Fibroblast of pulmonary artery (primary cell): ENCODE data around the gene MAST4.

Experiments
- DNase-seq: peaks from one replicate; pipeline ENCODE4 v3.0.0-alpha.2; 2010; ENCODE audit warnings: low read depth
- H3K4me3 ChIP-seq: replicated peaks from 2 replicates; pipeline ENCODE4 v1.5.1; 2011; ENCODE audit warnings: low read depth, mild to moderate bottlenecking, control low read depth, low read length, moderate library complexity
- CTCF ChIP-seq: IDR thresholded peaks from 2 replicates; pipeline ENCODE4 v1.5.1; 2011; ENCODE audit warnings: mild to moderate bottlenecking, control low read depth, low read length, inconsistent platforms; ENCODE audit errors: missing control alignments

Gene MAST4

GRCh38 chr5:66880401-66880800 lies 284.2 kb downstream of the MAST4 start:
- DNase-seq, result no peak
- H3K4me3 ChIP-seq, result no peak overlapping the region
- no peak for TF ChIP-seq CTCF

- H3K4me3 ChIP-seq, result no peak overlapping the region
- TF ChIP-seq CTCF, result no peak
- peak; percentile 66 for DNase-seq
These were observed 285.4 kb downstream of the MAST4 start for GRCh38 chr5:66881480-66882161.

GRCh38 chr5:66882606-66883227 lies 286.5 kb downstream of the MAST4 start:
- no peak for TF ChIP-seq CTCF
- peak; percentile 80 for DNase-seq
- H3K4me3 ChIP-seq, result no peak overlapping the region

- no peak overlapping the region for H3K4me3 ChIP-seq
- no peak for DNase-seq
- no peak for TF ChIP-seq CTCF
These were observed 288.5 kb downstream of the MAST4 start for GRCh38 chr5:66884564-66885243.

- no peak overlapping the region for H3K4me3 ChIP-seq
- TF ChIP-seq CTCF, result no peak
- no peak for DNase-seq
These were observed 290.7 kb downstream of the MAST4 start for GRCh38 chr5:66886941-66887340.

GRCh38 chr5:66888613-66889012 lies 292.4 kb downstream of the MAST4 start:
- no peak for TF ChIP-seq CTCF
- no peak overlapping the region for H3K4me3 ChIP-seq
- DNase-seq, result no peak
